Measurements from ENCODE around the gene CD72. TPM values are rescaled to one million over a fixed set of nuclear protein-coding genes. Genes with fewer than 3 reads are reported as not detected.
"Not testable (repeated sequence)": the region's sequence is repeated elsewhere in the genome, so short reads cannot be mapped to it uniquely, and the experiment has no call there.

CD72 gene
- total RNA-seq, 2 donors from 2014 or later: 7.5 to 43.2 TPM

GRCh38 chr9:35599763-35600604 is 18.2 kb downstream of the CD72 start:
- H3K36me3 Mint-ChIP-seq (ENCODE audit: low read depth): peaks cover 9% of the 10 kb centered on the region
- peaks cover 8% of the 10 kb centered on the region for H3K4me1 Mint-ChIP-seq
- H3K27ac Mint-ChIP-seq: no peak overlapping the region
- no peaks in the 10 kb centered on the region for H3K27me3 Mint-ChIP-seq
- H3K9me3 Mint-ChIP-seq: no peaks in the 10 kb centered on the region
- no peak for ATAC-seq (replicated peaks)
- no peak overlapping the region for H3K4me3 Mint-ChIP-seq

GRCh38 chr9:35598866-35599590 is 19.2 kb downstream of the CD72 start:
- Mint-ChIP-seq H3K36me3 (ENCODE audit: low read depth) (peaks cover 3% of the 10 kb centered on the region), H3K4me1 (peaks cover 8% of the 10 kb centered on the region), H3K9me3 (no peaks in the 10 kb centered on the region), H3K27me3 (no peaks in the 10 kb centered on the region), H3K4me3 (no peak overlapping the region), H3K27ac (no peak overlapping the region)
- ATAC-seq (replicated peaks): no peak

- H3K36me3 Mint-ChIP-seq (ENCODE audit: low read depth); H3K27ac Mint-ChIP-seq; H3K4me3 Mint-ChIP-seq; H3K9me3 Mint-ChIP-seq; ATAC-seq (replicated peaks); H3K4me1 Mint-ChIP-seq; H3K27me3 Mint-ChIP-seq: not testable (repeated sequence)
Measured at GRCh38 chr9:35596907-35597306, 21.3 kb downstream of the CD72 start.

- no peaks in the 10 kb centered on the region for H3K27me3 Mint-ChIP-seq
- ATAC-seq (replicated peaks): no peak
- peaks cover 10% of the 10 kb centered on the region for H3K9me3 Mint-ChIP-seq
- H3K4me1 Mint-ChIP-seq: no peaks in the 10 kb centered on the region
- no peak overlapping the region for H3K27ac Mint-ChIP-seq
- peaks cover 6% of the 10 kb centered on the region for H3K36me3 Mint-ChIP-seq (ENCODE audit: low read depth)
- H3K4me3 Mint-ChIP-seq: no peak overlapping the region
Measured at GRCh38 chr9:35594471-35594870, 23.7 kb downstream of the CD72 start.

GRCh38 chr9:35593581-35593980 is 24.6 kb downstream of the CD72 start:
- Mint-ChIP-seq H3K36me3 (ENCODE audit: low read depth) (peaks cover 6% of the 10 kb centered on the region), H3K4me1 (no peaks in the 10 kb centered on the region), H3K4me3 (no peak overlapping the region), H3K27me3 (no peaks in the 10 kb centered on the region), H3K27ac (no peak overlapping the region), H3K9me3 (peaks cover 10% of the 10 kb centered on the region)
- ATAC-seq (replicated peaks): no peak

GRCh38 chr9:35588506-35588905 is 29.7 kb downstream of the CD72 start:
- H3K27me3 Mint-ChIP-seq; H3K4me1 Mint-ChIP-seq; H3K27ac Mint-ChIP-seq; ATAC-seq (replicated peaks); H3K9me3 Mint-ChIP-seq; H3K4me3 Mint-ChIP-seq; H3K36me3 Mint-ChIP-seq (ENCODE audit: low read depth): not testable (repeated sequence)

- not testable (repeated sequence) for H3K4me1 Mint-ChIP-seq; H3K36me3 Mint-ChIP-seq (ENCODE audit: low read depth); H3K27ac Mint-ChIP-seq; H3K9me3 Mint-ChIP-seq; H3K27me3 Mint-ChIP-seq; H3K4me3 Mint-ChIP-seq; ATAC-seq (replicated peaks)
Measured at GRCh38 chr9:35584681-35585080, 33.5 kb downstream of the CD72 start.

- Mint-ChIP-seq H3K4me1 (peaks cover 11% of the 10 kb centered on the region), H3K36me3 (ENCODE audit: low read depth) (peaks cover 15% of the 10 kb centered on the region), H3K9me3 (peaks cover 14% of the 10 kb centered on the region)
- not testable (repeated sequence) for H3K27me3 Mint-ChIP-seq; H3K27ac Mint-ChIP-seq; ATAC-seq (replicated peaks); H3K4me3 Mint-ChIP-seq
Measured at GRCh38 chr9:35583521-35583920, 34.7 kb downstream of the CD72 start.

GRCh38 chr9:35579659-35580227 is 38.5 kb downstream of the CD72 start:
- Mint-ChIP-seq H3K9me3 (peaks cover 14% of the 10 kb centered on the region), H3K4me3 (peak overlapping the region; percentile 64), H3K36me3 (ENCODE audit: low read depth) (peaks cover 15% of the 10 kb centered on the region), H3K4me1 (peaks cover 16% of the 10 kb centered on the region), H3K27ac (peak overlapping the region; percentile 80)
- not testable (repeated sequence) for H3K27me3 Mint-ChIP-seq
- ATAC-seq (replicated peaks): peak; percentile 22

GRCh38 chr9:35579130-35579529 is 39.1 kb downstream of the CD72 start:
- Mint-ChIP-seq H3K27ac (peak overlapping the region; percentile 80), H3K9me3 (peaks cover 14% of the 10 kb centered on the region), H3K4me1 (peaks cover 16% of the 10 kb centered on the region), H3K36me3 (ENCODE audit: low read depth) (peaks cover 15% of the 10 kb centered on the region), H3K27me3 (no peaks in the 10 kb centered on the region), H3K4me3 (peak overlapping the region; percentile 64)
- peak; percentile 96 for ATAC-seq (replicated peaks)

GRCh38 chr9:35577486-35577885 is 40.7 kb downstream of the CD72 start:
- no peaks in the 10 kb centered on the region for H3K27me3 Mint-ChIP-seq
- H3K27ac Mint-ChIP-seq: peak overlapping the region; percentile 73
- H3K4me1 Mint-ChIP-seq: peaks cover 16% of the 10 kb centered on the region
- H3K4me3 Mint-ChIP-seq: no peak overlapping the region
- peaks cover 15% of the 10 kb centered on the region for H3K36me3 Mint-ChIP-seq (ENCODE audit: low read depth)
- peaks cover 14% of the 10 kb centered on the region for H3K9me3 Mint-ChIP-seq
- no peak for ATAC-seq (replicated peaks)

- H3K9me3 Mint-ChIP-seq: peaks cover 9% of the 10 kb centered on the region
- peak overlapping the region; percentile 66 for H3K27ac Mint-ChIP-seq
- ATAC-seq (replicated peaks): no peak
- H3K4me3 Mint-ChIP-seq: no peak overlapping the region
- peaks cover 16% of the 10 kb centered on the region for H3K36me3 Mint-ChIP-seq (ENCODE audit: low read depth)
- H3K4me1 Mint-ChIP-seq: peaks cover 24% of the 10 kb centered on the region
- no peaks in the 10 kb centered on the region for H3K27me3 Mint-ChIP-seq
Measured at GRCh38 chr9:35575478-35575877, 42.7 kb downstream of the CD72 start.

- no peak overlapping the region for H3K4me3 Mint-ChIP-seq
- peak overlapping the region; percentile 20 for H3K27ac Mint-ChIP-seq
- peaks cover 11% of the 10 kb centered on the region for H3K36me3 Mint-ChIP-seq (ENCODE audit: low read depth)
- H3K9me3 Mint-ChIP-seq: peaks cover 5% of the 10 kb centered on the region
- H3K4me1 Mint-ChIP-seq: peaks cover 23% of the 10 kb centered on the region
- no peak for ATAC-seq (replicated peaks)
- H3K27me3 Mint-ChIP-seq: no peaks in the 10 kb centered on the region
Measured at GRCh38 chr9:35574578-35575122, 43.6 kb downstream of the CD72 start.

- Mint-ChIP-seq H3K4me3 (peak overlapping the region; percentile 74), H3K27me3 (no peaks in the 10 kb centered on the region), H3K4me1 (peaks cover 19% of the 10 kb centered on the region), H3K36me3 (ENCODE audit: low read depth) (peaks cover 6% of the 10 kb centered on the region), H3K27ac (peak overlapping the region; percentile 96), H3K9me3 (no peaks in the 10 kb centered on the region)
- ATAC-seq (replicated peaks): peak; percentile 98
Measured at GRCh38 chr9:35570709-35571504, 47.3 kb downstream of the CD72 start.

All from activated T-helper 17 cell treated with anti-CD3 and anti-CD28 coated beads, Interleukin-2, amount 50 U/mL, for 72 hours (primary cell).